BJ (cell line): ENCODE measurements around the gene CDK14. TPM values are rescaled to one million over a fixed set of nuclear protein-coding genes. Genes with fewer than 3 reads are reported as not detected.

Experiments
- CTCF ChIA-PET: fragments of 350-600 bp; formaldehyde crosslinking; extraction: SDS; loops from one replicate; lab custom pipeline; 2021; ENCODE audit warnings: antibody characterized with exemption, inconsistent platforms; lab: Yijun Ruan, JAX
- POLR2A ChIA-PET: fragments of 300-600 bp; sonication (Branson Sonifier 250); formaldehyde crosslinking; extraction: SDS; loops from one replicate; lab custom pipeline; 2021; ENCODE audit warnings: antibody characterized with exemption; lab: Charles Lee
- DNase-seq: peaks from one replicate; pipeline ENCODE4 v3.0.0-alpha.2; 2011; ENCODE audit warnings: low read depth
- H3K27me3 ChIP-seq: 2 replicates; pipeline ENCODE4 v1.6.0; 2011; ENCODE audit warnings: low read length; ENCODE audit not compliant: control insufficient read depth, insufficient read depth
- H3K36me3 ChIP-seq: 2 replicates; pipeline ENCODE4 v1.5.1; 2011; ENCODE audit warnings: low read length; ENCODE audit not compliant: control insufficient read depth, insufficient read depth
- H3K4me3 ChIP-seq: 2 replicates; pipeline ENCODE4 v1.5.1; 2011; ENCODE audit warnings: low read depth, mild to moderate bottlenecking, control low read depth, low read length
- polyA plus RNA-seq: library from polyadenylated mRNA; depleted of rRNA; stranded (reverse); fragments of >200 nt; gene quantifications from 2 replicates; pipeline ENCODE4 v1.2.3, GENCODE V29; 2011
- TF ChIP-seq, protein P1 (sequence below): IDR thresholded peaks from 2 replicates; pipeline ENCODE4 v1.5.1; 2011; ENCODE audit warnings: low read depth, mild to moderate bottlenecking, control low read depth, inconsistent platforms, low read length, moderate library complexity; ENCODE audit not compliant: insufficient read depth

Gene CDK14
- polyA plus RNA-seq, 1 experiment = 6.7 TPM

- TF ChIP-seq, protein P1, sequence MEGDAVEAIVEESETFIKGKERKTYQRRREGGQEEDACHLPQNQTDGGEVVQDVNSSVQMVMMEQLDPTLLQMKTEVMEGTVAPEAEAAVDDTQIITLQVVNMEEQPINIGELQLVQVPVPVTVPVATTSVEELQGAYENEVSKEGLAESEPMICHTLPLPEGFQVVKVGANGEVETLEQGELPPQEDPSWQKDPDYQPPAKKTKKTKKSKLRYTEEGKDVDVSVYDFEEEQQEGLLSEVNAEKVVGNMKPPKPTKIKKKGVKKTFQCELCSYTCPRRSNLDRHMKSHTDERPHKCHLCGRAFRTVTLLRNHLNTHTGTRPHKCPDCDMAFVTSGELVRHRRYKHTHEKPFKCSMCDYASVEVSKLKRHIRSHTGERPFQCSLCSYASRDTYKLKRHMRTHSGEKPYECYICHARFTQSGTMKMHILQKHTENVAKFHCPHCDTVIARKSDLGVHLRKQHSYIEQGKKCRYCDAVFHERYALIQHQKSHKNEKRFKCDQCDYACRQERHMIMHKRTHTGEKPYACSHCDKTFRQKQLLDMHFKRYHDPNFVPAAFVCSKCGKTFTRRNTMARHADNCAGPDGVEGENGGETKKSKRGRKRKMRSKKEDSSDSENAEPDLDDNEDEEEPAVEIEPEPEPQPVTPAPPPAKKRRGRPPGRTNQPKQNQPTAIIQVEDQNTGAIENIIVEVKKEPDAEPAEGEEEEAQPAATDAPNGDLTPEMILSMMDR = no peak
- ChIA-PET POLR2A (no interaction called here), CTCF (interaction anchor here (0.8 to 1.1 kb wide), 2 partner anchors 10 kb away, joined by 3 to 6 read pairs; no protein-coding TSS in a partner anchor)
- Histone ChIP-seq H3K36me3 (no peaks in the 10 kb centered on the region), H3K4me3 (no peak overlapping the region), H3K27me3 (no peaks in the 10 kb centered on the region)
- DNase-seq = no peak
These were observed 163.6 kb downstream of the CDK14 start for GRCh38 chr7:90759710-90760109.

DNA sequence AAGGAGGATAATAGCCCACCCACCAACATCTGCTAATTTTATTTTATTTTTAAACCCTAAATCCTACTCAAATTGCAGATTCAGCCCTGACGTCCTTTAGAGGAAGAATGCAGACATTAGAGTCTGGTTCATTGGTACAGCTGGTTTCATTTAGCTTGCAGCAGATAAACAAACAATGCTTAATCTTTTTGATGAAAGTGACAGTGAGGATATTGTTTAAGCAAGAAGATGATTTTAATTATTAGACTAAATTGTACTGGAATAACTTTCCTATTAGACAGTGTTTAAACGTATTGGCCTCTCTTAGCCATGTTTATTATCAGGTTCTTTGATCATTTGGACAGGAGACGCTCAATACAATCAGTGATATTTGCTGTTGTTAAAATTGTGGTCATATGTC, 164.8 kb downstream of the CDK14 start:
- Histone ChIP-seq H3K4me3 (no peak overlapping the region), H3K27me3 (no peaks in the 10 kb centered on the region), H3K36me3 (no peaks in the 10 kb centered on the region)
- ChIA-PET CTCF (interaction anchor here (1.1 kb wide), 2 partner anchors 9 to 274 kb away, joined by 5 to 6 read pairs; no protein-coding TSS in a partner anchor), POLR2A (no interaction called here)
- TF ChIP-seq, protein P1 = no peak
- DNase-seq = no peak

GRCh38 chr7:90761584-90761983, 165.5 kb downstream of the CDK14 start:
- Histone ChIP-seq H3K27me3 (no peaks in the 10 kb centered on the region), H3K36me3 (no peaks in the 10 kb centered on the region), H3K4me3 (no peak overlapping the region)
- POLR2A ChIA-PET = no interaction called here
- TF ChIP-seq, protein P1 = no peak
- CTCF ChIA-PET = no interaction called here
- no peak for DNase-seq

- H3K36me3 ChIP-seq = no peaks in the 10 kb centered on the region
- TF ChIP-seq, protein P1 = no peak
- POLR2A ChIA-PET = no interaction called here
- H3K27me3 ChIP-seq = no peaks in the 10 kb centered on the region
- no peak overlapping the region for H3K4me3 ChIP-seq
- CTCF ChIA-PET = no interaction called here
- no peak for DNase-seq
These were observed 167.0 kb downstream of the CDK14 start for GRCh38 chr7:90763108-90763507.

GRCh38 chr7:90764848-90765570, 168.9 kb downstream of the CDK14 start:
- no peaks in the 10 kb centered on the region for H3K27me3 ChIP-seq
- H3K36me3 ChIP-seq = no peaks in the 10 kb centered on the region
- no peak overlapping the region for H3K4me3 ChIP-seq
- POLR2A ChIA-PET = no interaction called here
- CTCF ChIA-PET = interaction anchor here (2.4 kb wide), 1 partner anchor 9 kb away, joined by 7 read pairs; no protein-coding TSS in a partner anchor
- TF ChIP-seq, protein P1 = no peak
- DNase-seq = no peak
